GM12892 (cell line): ENCODE results near the gene AK5.
"Not testable (repeated sequence)": the region's sequence is repeated elsewhere in the genome, so short reads cannot be mapped to it uniquely, and the experiment has no call there.

Experiments
- DNase-seq: peaks from one replicate; pipeline ENCODE4 v3.0.0; 2011; ENCODE audit not compliant: insufficient read length
- FAIRE-seq: peaks from 2 replicates; lab custom pipeline; 2011; peaks lifted over from hg19 to GRCh38; lab: Jason Lieb, UNC
- POLR2A ChIP-seq: IDR thresholded peaks from 2 replicates; pipeline ENCODE4 v1.6.1; 2011; ENCODE audit warnings: low read depth, low read length, control low read depth
- POLR2AphosphoS5 ChIP-seq: IDR thresholded peaks from 2 replicates; pipeline ENCODE4 v1.6.1; 2011; ENCODE audit warnings: low read depth, low read length, control low read depth
- TAF1 ChIP-seq: IDR thresholded peaks from 2 replicates; pipeline ENCODE4 v1.6.1; 2011; ENCODE audit warnings: low read depth, mild to moderate bottlenecking, control low read depth, low read length, borderline replicate concordance

AK5 gene

DNA sequence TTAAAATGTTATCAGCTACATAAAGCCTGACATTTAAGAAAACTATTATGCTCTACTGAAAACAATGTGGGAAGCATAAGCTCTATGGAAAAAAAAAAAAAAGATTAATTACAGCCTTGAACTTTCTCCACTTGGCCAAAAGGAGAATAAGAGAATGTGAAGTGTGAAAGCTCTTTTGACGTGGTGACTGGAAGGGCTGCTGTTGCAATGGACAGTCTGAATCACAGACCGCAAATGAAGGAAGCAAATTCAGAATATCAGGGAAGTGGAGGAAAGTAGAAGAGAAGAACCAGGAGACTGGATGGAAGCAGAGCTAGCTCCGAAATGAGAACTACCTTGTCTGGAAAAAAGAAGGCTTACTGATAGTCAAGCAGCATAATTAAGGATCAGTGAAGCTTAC is 106.8 kb downstream of the AK5 start:
- DNase-seq (no peak), FAIRE-seq (no peak)

DNA sequence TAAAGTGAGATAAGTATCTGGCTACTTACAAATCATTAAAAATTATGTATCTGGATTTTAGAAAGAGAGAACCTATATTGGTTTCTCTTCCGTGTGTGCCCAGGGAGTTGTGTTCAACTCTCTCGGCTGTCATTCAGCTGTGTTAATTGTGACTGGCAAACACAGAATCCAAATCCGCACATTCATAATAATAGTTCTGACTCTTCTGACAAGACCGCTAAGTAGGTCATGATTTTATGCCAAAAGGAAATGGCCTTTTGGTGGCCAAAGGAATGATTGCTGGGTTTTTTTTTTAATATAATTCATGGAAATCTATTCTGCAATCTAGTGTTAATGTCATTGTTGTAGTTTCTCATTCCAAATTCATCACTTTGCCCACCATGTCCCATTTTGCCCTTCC is 110.7 kb downstream of the AK5 start:
- no peak for DNase-seq
- no peak for TF ChIP-seq POLR2A
- no peak for TF ChIP-seq POLR2AphosphoS5
- no peak for TF ChIP-seq TAF1
- FAIRE-seq, result no peak

More for the DNA sequence above, 106.8 kb downstream of the AK5 start:
- TF ChIP-seq TAF1 (no peak), POLR2AphosphoS5 (no peak), POLR2A (no peak)

DNA sequence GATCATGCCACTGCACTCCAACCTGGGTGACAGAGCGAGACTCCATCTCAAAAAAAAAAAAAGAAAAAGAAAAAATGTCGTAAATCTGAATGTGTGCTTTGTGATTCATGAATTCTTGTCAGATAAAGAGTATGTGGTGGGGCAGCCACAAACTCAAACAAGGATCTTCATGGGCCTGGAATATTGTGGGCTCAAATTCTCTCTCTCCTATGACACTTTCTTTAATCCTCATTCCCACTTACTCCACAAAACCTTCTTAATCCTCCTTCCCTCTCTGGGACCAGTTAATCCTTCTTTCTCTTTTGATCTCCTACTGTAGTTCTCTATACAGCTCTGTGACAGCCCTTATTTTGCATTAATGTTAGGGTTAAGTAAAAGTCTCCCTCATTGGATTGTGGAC is 112.3 kb downstream of the AK5 start:
- no peak for DNase-seq
- no peak for FAIRE-seq
- no peak for TF ChIP-seq POLR2AphosphoS5
- no peak for TF ChIP-seq TAF1
- no peak for TF ChIP-seq POLR2A

DNA sequence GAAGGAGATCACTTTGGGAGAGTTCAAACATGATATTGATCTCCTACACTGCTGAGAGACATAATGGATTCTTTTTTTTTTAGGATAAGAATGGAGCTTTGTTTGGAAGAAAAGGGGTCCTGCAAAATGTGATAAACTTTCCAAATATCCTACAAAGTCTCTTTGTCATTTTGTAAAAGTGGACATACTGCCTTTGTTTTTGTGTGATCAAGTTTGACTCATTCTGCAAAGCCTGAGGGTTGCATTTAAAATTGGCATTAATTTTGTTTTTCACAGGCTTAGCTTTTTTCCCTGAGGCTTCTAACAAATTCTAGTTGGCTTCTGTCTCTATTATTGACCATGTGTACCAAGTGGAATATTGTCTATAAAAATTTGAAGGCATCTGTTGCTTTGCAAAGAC is 113.2 kb downstream of the AK5 start:
- TF ChIP-seq TAF1, result no peak
- TF ChIP-seq POLR2AphosphoS5, result no peak
- TF ChIP-seq POLR2A, result no peak
- no peak for FAIRE-seq

DNA sequence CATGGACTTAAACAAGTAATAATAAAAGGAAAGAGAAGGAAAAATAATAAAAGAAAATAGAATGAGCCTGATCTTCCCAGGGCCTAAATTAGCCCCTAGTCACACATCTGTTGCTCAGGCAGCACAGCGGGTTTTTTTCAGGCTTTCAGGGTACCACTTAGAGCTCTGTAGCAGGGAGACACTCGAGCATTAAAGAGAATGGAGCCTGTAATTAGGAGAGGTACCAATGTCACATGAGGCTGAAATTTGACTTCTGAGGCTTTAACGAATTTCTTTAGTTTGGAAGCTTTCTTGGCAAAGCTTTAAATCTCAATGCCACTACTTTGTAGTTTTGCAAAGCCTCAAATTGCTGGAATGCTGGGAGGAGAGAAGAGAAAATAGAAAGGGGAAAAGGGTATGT is 116.3 kb downstream of the AK5 start:
- DNase-seq (no peak), FAIRE-seq (no peak)
- TF ChIP-seq TAF1, result no peak
- TF ChIP-seq POLR2AphosphoS5, result no peak
- no peak for TF ChIP-seq POLR2A

More for the DNA sequence above, 113.2 kb downstream of the AK5 start:
- no peak for DNase-seq

DNA sequence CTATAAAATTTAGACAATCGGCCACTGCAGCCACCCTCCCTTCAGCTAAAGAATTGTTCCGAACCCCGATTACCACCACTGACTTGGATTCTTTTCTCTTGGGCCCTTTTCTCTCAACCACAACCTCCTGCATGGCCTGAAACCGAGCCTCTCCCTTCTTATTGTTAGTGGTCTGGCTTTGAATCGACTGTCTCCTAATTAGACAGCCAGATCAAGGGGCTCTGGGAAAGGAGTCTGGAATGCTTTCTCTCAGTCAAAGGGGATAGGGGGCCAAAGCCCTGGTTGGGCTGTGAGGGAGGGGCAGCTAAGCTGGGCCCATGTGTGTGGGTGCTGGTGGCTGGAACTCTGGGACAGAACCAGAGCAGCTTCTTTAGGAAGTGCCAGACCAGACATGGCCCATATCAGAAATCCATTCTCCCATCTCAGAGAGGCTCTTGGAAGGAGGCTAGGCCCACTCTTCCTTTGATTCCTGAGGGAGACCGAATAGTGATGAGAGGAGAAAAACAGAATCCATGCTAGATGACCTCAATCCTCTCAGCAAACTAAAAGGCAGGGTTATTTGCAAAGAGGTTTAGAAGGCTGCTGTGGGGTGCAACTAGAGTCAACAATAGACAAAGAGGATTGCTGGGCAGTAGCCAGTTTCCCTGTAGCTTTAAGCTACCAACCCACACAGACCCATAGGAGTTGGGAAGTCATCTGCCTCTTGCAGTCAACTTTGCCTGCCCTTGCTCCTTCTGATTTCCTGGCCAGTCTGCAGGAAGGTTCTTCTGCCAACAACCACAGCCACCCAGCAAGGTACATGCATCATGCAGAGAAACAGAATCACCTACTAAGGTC is 117.6 kb downstream of the AK5 start:
- TF ChIP-seq POLR2AphosphoS5 (no peak), POLR2A (no peak), TAF1 (no peak)

DNA sequence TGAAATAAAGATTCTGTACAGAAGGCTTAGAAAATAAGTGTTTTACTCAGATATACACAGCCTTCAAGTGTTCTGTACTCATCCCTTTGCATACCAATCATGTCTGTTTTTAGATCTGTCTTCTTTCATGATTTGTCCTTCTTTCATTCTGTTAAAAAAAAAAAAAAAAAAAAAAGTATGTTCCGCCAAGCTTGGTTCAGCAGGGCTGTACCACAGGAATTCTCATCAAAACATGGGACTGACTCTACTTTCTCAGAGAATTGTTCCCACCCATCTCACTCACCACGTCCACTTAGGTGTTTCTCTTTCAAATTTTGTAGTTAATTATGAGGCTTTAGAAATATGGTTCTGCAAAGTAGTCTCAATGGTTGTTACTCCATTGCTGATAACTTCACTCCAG is 119.0 kb downstream of the AK5 start:
- DNase-seq (no peak), FAIRE-seq (no peak)
- no peak for TF ChIP-seq TAF1
- TF ChIP-seq POLR2AphosphoS5, result no peak
- no peak for TF ChIP-seq POLR2A

More for the DNA sequence above, 117.6 kb downstream of the AK5 start:
- DNase-seq, result no peak
- no peak for FAIRE-seq

DNA sequence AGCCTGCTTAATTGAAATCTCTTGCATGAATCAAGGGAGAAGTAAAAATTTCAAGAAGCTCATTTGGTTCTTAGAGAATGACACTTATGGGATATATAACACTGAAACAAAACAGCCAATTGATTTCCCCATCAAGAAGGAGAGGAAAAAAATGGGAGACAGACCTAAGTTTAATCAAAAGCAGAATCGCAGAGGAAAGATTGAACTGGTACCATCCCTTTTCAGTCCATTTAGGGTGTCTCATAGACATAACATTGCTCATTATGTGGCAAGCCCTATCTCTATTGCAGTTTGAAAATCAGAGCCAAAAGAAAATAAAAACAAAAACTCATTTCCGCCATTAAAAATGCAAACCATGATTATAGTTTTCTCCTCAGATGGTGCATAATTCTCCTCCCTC is 119.6 kb downstream of the AK5 start:
- no peak for DNase-seq
- TF ChIP-seq POLR2A, result no peak
- no peak for TF ChIP-seq TAF1
- no peak for TF ChIP-seq POLR2AphosphoS5
- no peak for FAIRE-seq

DNA sequence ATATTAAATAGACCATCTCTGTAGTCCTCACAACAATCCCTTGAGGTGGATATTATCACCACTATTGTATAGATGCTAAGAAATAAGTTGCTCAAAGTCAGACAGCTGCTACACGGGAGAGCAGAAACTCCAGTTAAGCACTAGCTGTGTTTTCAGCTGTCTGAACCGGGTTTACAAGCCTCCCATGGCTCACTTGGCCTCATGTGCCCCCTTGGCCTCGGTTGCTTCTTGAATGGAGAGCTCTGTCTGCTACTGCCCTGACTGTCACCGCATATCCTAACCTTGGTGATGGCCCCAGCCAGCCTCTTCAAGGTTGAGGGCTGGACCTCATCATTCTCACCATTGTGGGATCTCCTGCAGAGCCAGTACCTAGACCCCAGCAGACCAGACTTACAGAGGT is 123.4 kb downstream of the AK5 start:
- DNase-seq (no peak), FAIRE-seq (no peak)
- TF ChIP-seq POLR2A (no peak), POLR2AphosphoS5 (no peak), TAF1 (no peak)

DNA sequence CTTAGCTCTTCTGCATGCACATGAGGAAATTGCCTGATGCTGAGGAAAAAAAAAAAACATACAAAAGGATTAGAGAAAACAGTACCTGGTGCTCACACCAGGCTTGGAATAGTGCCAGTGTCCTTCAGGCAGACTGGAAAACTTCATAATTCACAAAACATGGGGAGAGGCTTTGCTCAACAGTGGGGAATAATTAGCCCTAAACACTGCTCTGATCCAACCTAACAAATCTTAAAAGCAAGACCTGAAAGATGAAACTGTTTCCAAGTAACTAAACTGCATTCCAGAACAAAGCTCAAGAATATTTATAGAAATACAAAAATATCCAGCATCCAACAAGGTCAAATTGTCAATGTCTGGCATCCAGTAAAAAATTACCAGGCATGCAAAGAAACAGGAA is 124.8 kb downstream of the AK5 start:
- FAIRE-seq, result no peak
- DNase-seq, result no peak
- TF ChIP-seq POLR2A, result no peak
- no peak for TF ChIP-seq POLR2AphosphoS5
- no peak for TF ChIP-seq TAF1

DNA sequence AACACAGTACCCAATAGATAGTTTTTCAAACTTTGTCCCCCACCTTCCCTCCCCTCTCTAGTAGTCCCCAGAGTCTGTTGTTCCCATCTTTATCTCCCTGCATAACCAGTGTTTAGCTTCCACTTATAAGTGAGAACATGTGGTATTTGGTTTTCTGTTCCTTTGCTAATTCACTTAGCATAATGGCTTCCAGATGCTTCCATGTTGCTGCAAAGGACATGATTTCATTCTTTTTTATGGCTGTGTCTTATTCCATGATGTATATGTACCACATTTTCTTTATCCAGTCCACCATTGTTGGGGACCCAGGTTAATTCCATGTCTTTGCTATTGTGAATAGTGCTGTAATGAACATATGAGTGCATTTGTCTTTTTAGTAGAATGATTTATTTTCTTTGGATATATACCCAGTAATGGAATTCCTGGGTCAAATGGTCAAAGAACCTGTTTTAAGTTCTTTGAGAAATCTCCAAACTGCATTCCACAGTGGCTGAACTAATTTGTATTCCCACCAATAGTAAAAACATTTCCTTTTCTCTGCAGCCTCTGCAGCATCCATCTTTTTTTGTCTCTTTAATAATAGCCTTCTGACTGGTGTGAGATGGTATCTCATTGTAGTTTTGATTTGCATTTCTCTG is 126.0 kb downstream of the AK5 start:
- TF ChIP-seq POLR2A (no peak), TAF1 (no peak), POLR2AphosphoS5 (no peak)
- no peak for DNase-seq
- no peak for FAIRE-seq

DNA sequence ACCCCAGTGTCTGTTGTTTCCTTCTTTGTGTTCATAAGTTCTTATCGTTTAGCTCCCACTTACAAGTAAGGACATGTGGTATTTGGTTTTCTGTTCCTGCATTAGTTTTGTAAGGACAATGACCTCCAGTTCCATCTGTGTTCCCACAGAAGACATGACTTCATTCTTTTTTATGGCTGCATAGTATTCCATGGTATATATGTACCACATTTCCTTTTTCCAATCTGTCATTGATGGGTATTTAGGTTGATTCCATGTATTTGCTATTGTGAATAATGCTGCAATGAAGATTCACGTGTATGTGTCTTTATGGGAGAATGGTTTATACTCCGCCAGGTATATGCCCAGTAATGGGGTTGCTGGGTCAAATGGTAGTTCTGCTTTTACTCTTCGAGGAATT is 127.1 kb downstream of the AK5 start:
- FAIRE-seq, DNase-seq: not testable (repeated sequence)
